ENCODE measurements around the gene KCNJ1.

Gene KCNJ1

GRCh38 chr11:128859563-128860441 is 7.3 kb downstream of the KCNJ1 start:
- H3K4me1 ChIP-seq (ENCODE audit: control insufficient read depth in 1 of 2, insufficient read depth in 2 of 2, low read length in 2 of 2) = peaks cover 0 to 4% of the 10 kb centered on the region in 2 donors
- H3K9me3 ChIP-seq (ENCODE audit: control insufficient read depth in 1 of 2, low read length in 2 of 2) = no peaks in the 10 kb centered on the region
- H3K36me3 ChIP-seq (ENCODE audit: control insufficient read depth in 1 of 2, insufficient read depth in 2 of 2, low read length in 2 of 2) = no peaks in the 10 kb centered on the region
- H3K27me3 ChIP-seq (ENCODE audit: low read depth, low read length) = no peaks in the 10 kb centered on the region
- no peak overlapping the region for H3K27ac ChIP-seq (ENCODE audit: low read length)
- no peak overlapping the region for H3K4me3 ChIP-seq (ENCODE audit: low read depth in 1 of 2, low read length in 2 of 2)

GRCh38 chr11:128857341-128857740 is 9.8 kb downstream of the KCNJ1 start:
- no peaks in the 10 kb centered on the region for H3K27me3 ChIP-seq (ENCODE audit: low read depth, low read length)
- H3K27ac ChIP-seq (ENCODE audit: low read length) = no peak overlapping the region
- H3K4me1 ChIP-seq (ENCODE audit: control insufficient read depth in 1 of 2, insufficient read depth in 2 of 2, low read length in 2 of 2) = peaks cover 0 to 4% of the 10 kb centered on the region in 2 donors
- H3K9me3 ChIP-seq (ENCODE audit: control insufficient read depth in 1 of 2, low read length in 2 of 2) = no peaks in the 10 kb centered on the region
- no peak overlapping the region for H3K4me3 ChIP-seq (ENCODE audit: low read depth in 1 of 2, low read length in 2 of 2)
- no peaks in the 10 kb centered on the region for H3K36me3 ChIP-seq (ENCODE audit: control insufficient read depth in 1 of 2, insufficient read depth in 2 of 2, low read length in 2 of 2)

- Histone ChIP-seq H3K36me3 (ENCODE audit: control insufficient read depth in 1 of 2, insufficient read depth in 2 of 2, low read length in 2 of 2) (no peaks in the 10 kb centered on the region), H3K9me3 (ENCODE audit: control insufficient read depth in 1 of 2, low read length in 2 of 2) (no peaks in the 10 kb centered on the region), H3K27ac (ENCODE audit: low read length) (no peak overlapping the region), H3K27me3 (ENCODE audit: low read depth, low read length) (no peaks in the 10 kb centered on the region), H3K4me3 (ENCODE audit: low read depth in 1 of 2, low read length in 2 of 2) (no peak overlapping the region), H3K4me1 (ENCODE audit: control insufficient read depth in 1 of 2, insufficient read depth in 2 of 2, low read length in 2 of 2) (peaks cover 0 to 4% of the 10 kb centered on the region in 2 donors)
Measured at GRCh38 chr11:128856241-128856640, 10.9 kb downstream of the KCNJ1 start.

- Histone ChIP-seq H3K36me3 (ENCODE audit: control insufficient read depth in 1 of 2, insufficient read depth in 2 of 2, low read length in 2 of 2) (no peaks in the 10 kb centered on the region), H3K27ac (ENCODE audit: low read length) (no peak overlapping the region), H3K9me3 (ENCODE audit: control insufficient read depth in 1 of 2, low read length in 2 of 2) (no peaks in the 10 kb centered on the region), H3K4me3 (ENCODE audit: low read depth in 1 of 2, low read length in 2 of 2) (no peak overlapping the region), H3K27me3 (ENCODE audit: low read depth, low read length) (no peaks in the 10 kb centered on the region), H3K4me1 (ENCODE audit: control insufficient read depth in 1 of 2, insufficient read depth in 2 of 2, low read length in 2 of 2) (peaks cover 0 to 2% of the 10 kb centered on the region in 2 donors)
Measured at GRCh38 chr11:128854841-128855240, 12.3 kb downstream of the KCNJ1 start.

GRCh38 chr11:128853559-128853958 is 13.5 kb downstream of the KCNJ1 start:
- H3K27ac ChIP-seq (ENCODE audit: low read length) = no peak overlapping the region
- H3K4me3 ChIP-seq (ENCODE audit: low read depth in 1 of 2, low read length in 2 of 2) = no peak overlapping the region
- H3K27me3 ChIP-seq (ENCODE audit: low read depth, low read length) = no peaks in the 10 kb centered on the region
- H3K4me1 ChIP-seq (ENCODE audit: control insufficient read depth in 1 of 2, insufficient read depth in 2 of 2, low read length in 2 of 2) = no peaks in the 10 kb centered on the region
- no peaks in the 10 kb centered on the region for H3K36me3 ChIP-seq (ENCODE audit: control insufficient read depth in 1 of 2, insufficient read depth in 2 of 2, low read length in 2 of 2)
- no peaks in the 10 kb centered on the region for H3K9me3 ChIP-seq (ENCODE audit: control insufficient read depth in 1 of 2, low read length in 2 of 2)

GRCh38 chr11:128852327-128853023 is 14.6 kb downstream of the KCNJ1 start:
- no peaks in the 10 kb centered on the region for H3K36me3 ChIP-seq (ENCODE audit: control insufficient read depth in 1 of 2, insufficient read depth in 2 of 2, low read length in 2 of 2)
- H3K27me3 ChIP-seq (ENCODE audit: low read depth, low read length) = no peaks in the 10 kb centered on the region
- H3K9me3 ChIP-seq (ENCODE audit: control insufficient read depth in 1 of 2, low read length in 2 of 2) = no peaks in the 10 kb centered on the region
- no peak overlapping the region for H3K27ac ChIP-seq (ENCODE audit: low read length)
- no peaks in the 10 kb centered on the region for H3K4me1 ChIP-seq (ENCODE audit: control insufficient read depth in 1 of 2, insufficient read depth in 2 of 2, low read length in 2 of 2)
- no peak overlapping the region for H3K4me3 ChIP-seq (ENCODE audit: low read depth in 1 of 2, low read length in 2 of 2)

- H3K27me3 ChIP-seq (ENCODE audit: low read depth, low read length) = no peaks in the 10 kb centered on the region
- H3K4me1 ChIP-seq (ENCODE audit: control insufficient read depth in 1 of 2, insufficient read depth in 2 of 2, low read length in 2 of 2) = no peaks in the 10 kb centered on the region
- H3K27ac ChIP-seq (ENCODE audit: low read length) = no peak overlapping the region
- H3K36me3 ChIP-seq (ENCODE audit: control insufficient read depth in 1 of 2, insufficient read depth in 2 of 2, low read length in 2 of 2) = no peaks in the 10 kb centered on the region
- no peak overlapping the region for H3K4me3 ChIP-seq (ENCODE audit: low read depth in 1 of 2, low read length in 2 of 2)
- H3K9me3 ChIP-seq (ENCODE audit: control insufficient read depth in 1 of 2, low read length in 2 of 2) = no peaks in the 10 kb centered on the region
Measured at GRCh38 chr11:128848815-128849455, 18.2 kb downstream of the KCNJ1 start.

- Histone ChIP-seq H3K27me3 (ENCODE audit: low read depth, low read length) (no peaks in the 10 kb centered on the region), H3K36me3 (ENCODE audit: control insufficient read depth in 1 of 2, insufficient read depth in 2 of 2, low read length in 2 of 2) (no peaks in the 10 kb centered on the region), H3K27ac (ENCODE audit: low read length) (no peak overlapping the region), H3K9me3 (ENCODE audit: control insufficient read depth in 1 of 2, low read length in 2 of 2) (no peaks in the 10 kb centered on the region), H3K4me1 (ENCODE audit: control insufficient read depth in 1 of 2, insufficient read depth in 2 of 2, low read length in 2 of 2) (no peaks in the 10 kb centered on the region), H3K4me3 (ENCODE audit: low read depth in 1 of 2, low read length in 2 of 2) (no peak overlapping the region)
Measured at GRCh38 chr11:128846985-128847384, 20.1 kb downstream of the KCNJ1 start.

GRCh38 chr11:128845334-128845780 is 21.7 kb downstream of the KCNJ1 start:
- H3K9me3 ChIP-seq (ENCODE audit: control insufficient read depth in 1 of 2, low read length in 2 of 2) = no peaks in the 10 kb centered on the region
- H3K27ac ChIP-seq (ENCODE audit: low read length) = no peak overlapping the region
- H3K36me3 ChIP-seq (ENCODE audit: control insufficient read depth in 1 of 2, insufficient read depth in 2 of 2, low read length in 2 of 2) = no peaks in the 10 kb centered on the region
- no peaks in the 10 kb centered on the region for H3K27me3 ChIP-seq (ENCODE audit: low read depth, low read length)
- no peaks in the 10 kb centered on the region for H3K4me1 ChIP-seq (ENCODE audit: control insufficient read depth in 1 of 2, insufficient read depth in 2 of 2, low read length in 2 of 2)
- H3K4me3 ChIP-seq (ENCODE audit: low read depth in 1 of 2, low read length in 2 of 2) = no peak overlapping the region

GRCh38 chr11:128843198-128843785 is 23.8 kb downstream of the KCNJ1 start:
- Histone ChIP-seq H3K27me3 (ENCODE audit: low read depth, low read length) (no peaks in the 10 kb centered on the region), H3K4me1 (ENCODE audit: control insufficient read depth in 1 of 2, insufficient read depth in 2 of 2, low read length in 2 of 2) (no peaks in the 10 kb centered on the region)

More at GRCh38 chr11:128843198-128843785, 23.8 kb downstream of the KCNJ1 start:
- H3K4me3 ChIP-seq (ENCODE audit: low read depth in 1 of 2, low read length in 2 of 2) = no peak overlapping the region
- H3K36me3 ChIP-seq (ENCODE audit: control insufficient read depth in 1 of 2, insufficient read depth in 2 of 2, low read length in 2 of 2) = no peaks in the 10 kb centered on the region
- H3K27ac ChIP-seq (ENCODE audit: low read length) = no peak overlapping the region
- H3K9me3 ChIP-seq (ENCODE audit: control insufficient read depth in 1 of 2, low read length in 2 of 2) = no peaks in the 10 kb centered on the region
